Spinal cord (tissue), 10 donors: ENCODE measurements around the gene CFAP126. TPM values are rescaled to one million over a fixed set of nuclear protein-coding genes. Genes with fewer than 3 reads are reported as not detected.

Source experiments
- DNase-seq, 6 donors: peaks; one replicate each; pipeline versions ENCODE4 v3.0.0 to v3.0.0-alpha.2; 2013 to 2015; ENCODE audit warnings: low spot score in 6 of 6, low read depth in 4 of 6
- H3K27ac ChIP-seq: one replicate; pipeline ENCODE4 v1.5.1; 2013; ENCODE audit warnings: low read depth, low read length, control low read depth
- H3K27me3 ChIP-seq: one replicate; pipeline ENCODE4 v1.6.1; 2013; ENCODE audit warnings: low read length; ENCODE audit not compliant: control insufficient read depth, insufficient read depth
- H3K36me3 ChIP-seq: one replicate; pipeline ENCODE4 v1.6.1; 2013; ENCODE audit warnings: low read length; ENCODE audit not compliant: control insufficient read depth, insufficient read depth
- H3K4me1 ChIP-seq: one replicate; pipeline ENCODE4 v1.6.1; 2013; ENCODE audit warnings: low read length; ENCODE audit not compliant: control insufficient read depth, insufficient read depth
- H3K4me3 ChIP-seq: one replicate; pipeline ENCODE4 v1.5.1; 2013; ENCODE audit warnings: low read depth, low read length, control low read depth
- H3K9me3 ChIP-seq: one replicate; pipeline ENCODE4 v1.6.1; 2013; ENCODE audit warnings: low read length; ENCODE audit not compliant: control insufficient read depth, insufficient read depth
- WGBS: methylation state at CpG from one replicate; pipeline ENCODE4 v1.1.5; 2013; ENCODE audit warnings: missing lambda C conversion rate; ENCODE audit not compliant: insufficient coverage; 5-methylcytosine and 5-hydroxymethylcytosine counted together
- polyA plus RNA-seq, 2 donors: library from polyadenylated mRNA; unstranded; fragments of 120-200 nt; gene quantifications; one replicate each; pipeline ENCODE4 v1.2.1, GENCODE V29; 2013; ENCODE audit not compliant: insufficient read length in 2 of 2
- total RNA-seq, 2 donors: library from RNA; depleted of rRNA in 1 of 2; stranded (reverse); fragments of 120-200 nt in 1 of 2; fragments of >200 nt in 1 of 2; gene quantifications; one replicate each; pipeline versions ENCODE4 v1.2.3 to v1.2.4, GENCODE V29; 2013 to 2014
- donor health status: healthy.

CFAP126 gene
- total and polyA plus RNA-seq, 4 donors: 2.3 to 39.3 (median 28.5) TPM

- Histone ChIP-seq H3K4me1 (no peaks in the 10 kb centered on the region), H3K27ac (no peak overlapping the region), H3K36me3 (no peaks in the 10 kb centered on the region), H3K4me3 (no peak overlapping the region), H3K27me3 (no peaks in the 10 kb centered on the region), H3K9me3 (no peaks in the 10 kb centered on the region)
- peak in 3 of 6 donors; percentile 56 to 93 (median 84) for DNase-seq
- WGBS: 57% methylated on average over 3 of the region's 4 CpGs
Measured at GRCh38 chr1:161382214-161383019, 14.7 kb upstream of the CFAP126 start.

DNA sequence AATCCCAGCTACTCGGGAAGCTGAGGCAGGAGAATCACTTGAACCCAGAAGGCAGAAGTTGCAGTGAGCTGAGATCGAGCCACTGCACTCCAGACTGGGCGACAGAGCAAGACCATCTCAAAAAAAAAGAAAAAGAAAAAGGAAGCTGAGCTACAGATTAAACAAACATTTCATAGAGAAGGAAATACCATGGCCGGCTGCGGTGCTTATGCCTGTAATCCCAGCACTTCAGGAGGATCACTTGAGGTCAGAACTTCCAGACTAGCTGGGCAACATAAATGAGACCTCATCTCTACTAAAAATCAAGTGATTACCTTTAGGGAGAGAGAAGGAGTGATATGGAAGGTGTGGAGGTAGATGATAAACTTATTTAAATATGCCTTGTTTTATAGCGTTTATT lies 14.0 kb upstream of the CFAP126 start:
- Histone ChIP-seq H3K36me3 (no peaks in the 10 kb centered on the region), H3K27ac (no peak overlapping the region), H3K4me1 (no peaks in the 10 kb centered on the region), H3K9me3 (no peaks in the 10 kb centered on the region), H3K27me3 (no peaks in the 10 kb centered on the region), H3K4me3 (no peak overlapping the region)
- WGBS: 81% methylated on average over 3 of the region's 6 CpGs
- DNase-seq: no peak

GRCh38 chr1:161379071-161379470 lies 11.4 kb upstream of the CFAP126 start:
- no peaks in the 10 kb centered on the region for H3K9me3 ChIP-seq
- DNase-seq: no peak
- H3K4me1 ChIP-seq: no peaks in the 10 kb centered on the region
- no peaks in the 10 kb centered on the region for H3K36me3 ChIP-seq
- H3K27me3 ChIP-seq: no peaks in the 10 kb centered on the region
- 42% methylated on average over 11 of the region's 18 CpGs for WGBS
- H3K27ac ChIP-seq: no peak overlapping the region
- H3K4me3 ChIP-seq: no peak overlapping the region

DNA sequence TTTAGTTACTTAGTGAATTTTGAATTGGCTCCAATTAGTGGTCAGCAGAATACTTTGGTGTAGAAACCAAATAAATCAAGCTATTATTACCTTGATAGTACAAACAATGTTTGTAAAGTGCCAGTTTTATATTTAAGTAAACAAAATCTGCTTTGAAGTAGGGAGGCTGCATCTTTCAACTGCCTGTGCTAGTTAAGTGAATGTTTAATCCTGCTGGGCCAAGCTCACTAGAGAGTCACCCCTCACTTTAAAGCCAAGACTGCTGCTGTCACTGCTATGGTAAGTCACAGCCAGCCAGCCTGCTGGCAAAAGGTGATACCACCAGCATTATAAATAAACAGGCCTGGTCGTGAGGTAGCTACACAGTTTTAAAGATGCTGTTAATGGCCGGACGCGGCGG lies 10.3 kb upstream of the CFAP126 start:
- no CpG with 5 or more reads among the region's 5 CpGs for WGBS
- no peaks in the 10 kb centered on the region for H3K36me3 ChIP-seq
- no peak for DNase-seq
- H3K9me3 ChIP-seq: no peaks in the 10 kb centered on the region
- H3K27ac ChIP-seq: no peak overlapping the region
- H3K27me3 ChIP-seq: no peaks in the 10 kb centered on the region
- H3K4me1 ChIP-seq: no peaks in the 10 kb centered on the region
- H3K4me3 ChIP-seq: no peak overlapping the region

DNA sequence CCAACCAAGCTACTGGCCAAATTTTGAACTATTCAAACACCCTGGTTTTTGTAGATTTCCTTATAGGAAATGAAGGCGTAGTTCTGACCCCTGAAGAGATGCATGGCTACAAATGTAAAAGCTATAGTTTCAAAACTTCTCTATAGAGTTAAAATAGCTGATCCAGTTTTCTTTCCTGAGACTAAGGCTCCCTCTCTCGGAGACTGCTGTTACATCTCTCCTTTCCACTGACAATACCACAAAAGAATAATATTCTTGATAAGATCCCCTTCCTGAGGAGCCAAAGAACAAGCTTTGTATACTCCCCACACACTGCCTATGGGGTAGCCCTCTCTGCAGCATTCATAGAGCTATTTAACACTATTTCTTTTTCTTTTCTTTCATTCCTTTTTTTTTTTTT lies 6.7 kb upstream of the CFAP126 start:
- Histone ChIP-seq H3K27me3 (no peaks in the 10 kb centered on the region), H3K27ac (no peak overlapping the region), H3K4me3 (no peak overlapping the region), H3K4me1 (no peaks in the 10 kb centered on the region), H3K36me3 (no peaks in the 10 kb centered on the region), H3K9me3 (no peaks in the 10 kb centered on the region)
- peak in 2 of 6 donors; percentile 39 to 60 for DNase-seq
- 40% methylated on average over 1 of the region's 2 CpGs for WGBS

DNA sequence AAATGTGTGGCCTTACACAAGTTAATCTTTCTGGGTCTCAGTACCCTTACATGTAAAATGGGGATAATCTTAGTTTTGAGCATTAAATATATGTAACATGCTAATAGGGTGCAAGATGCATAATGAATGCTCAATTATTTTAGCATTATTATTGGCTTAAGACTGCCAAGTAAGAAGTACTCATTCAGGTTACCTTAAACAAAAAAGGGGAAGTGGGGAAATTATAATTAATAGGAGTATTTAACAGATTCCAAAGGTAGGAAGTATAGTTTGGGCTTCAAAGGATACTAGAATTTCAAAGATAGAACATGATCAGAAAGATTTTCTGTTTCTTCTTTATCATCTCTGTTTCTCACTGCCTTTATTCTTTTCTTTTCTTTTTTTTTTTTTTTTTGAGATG lies 5.8 kb upstream of the CFAP126 start:
- Histone ChIP-seq H3K4me1 (no peaks in the 10 kb centered on the region), H3K27ac (no peak overlapping the region), H3K36me3 (no peaks in the 10 kb centered on the region), H3K9me3 (no peaks in the 10 kb centered on the region), H3K4me3 (no peak overlapping the region), H3K27me3 (no peaks in the 10 kb centered on the region)
- DNase-seq: no peak

DNA sequence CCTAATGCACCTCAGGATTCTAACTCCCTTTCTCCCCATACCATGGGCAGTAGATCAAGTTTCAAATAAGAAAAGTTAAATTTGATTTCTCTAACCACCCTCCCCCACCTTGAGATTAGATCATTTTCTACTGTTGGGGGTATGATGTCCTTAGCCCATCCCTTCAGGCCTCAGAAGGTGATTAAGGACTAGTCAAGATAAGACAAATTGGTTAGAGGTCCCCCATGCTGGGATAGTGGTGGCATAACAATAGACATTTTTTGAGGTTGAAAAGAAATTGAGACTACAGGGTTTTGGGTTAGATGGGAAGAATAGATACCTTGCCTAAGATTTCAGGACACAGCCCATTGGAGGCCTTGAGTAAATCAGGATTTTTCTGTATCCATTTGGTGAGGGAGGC lies 2.5 kb downstream of the CFAP126 start:
- H3K36me3 ChIP-seq: peaks cover 3% of the 10 kb centered on the region
- H3K4me3 ChIP-seq: no peak overlapping the region
- no peaks in the 10 kb centered on the region for H3K4me1 ChIP-seq
- H3K27ac ChIP-seq: no peak overlapping the region
- no peaks in the 10 kb centered on the region for H3K27me3 ChIP-seq
- DNase-seq: no peak
- no peaks in the 10 kb centered on the region for H3K9me3 ChIP-seq

DNA sequence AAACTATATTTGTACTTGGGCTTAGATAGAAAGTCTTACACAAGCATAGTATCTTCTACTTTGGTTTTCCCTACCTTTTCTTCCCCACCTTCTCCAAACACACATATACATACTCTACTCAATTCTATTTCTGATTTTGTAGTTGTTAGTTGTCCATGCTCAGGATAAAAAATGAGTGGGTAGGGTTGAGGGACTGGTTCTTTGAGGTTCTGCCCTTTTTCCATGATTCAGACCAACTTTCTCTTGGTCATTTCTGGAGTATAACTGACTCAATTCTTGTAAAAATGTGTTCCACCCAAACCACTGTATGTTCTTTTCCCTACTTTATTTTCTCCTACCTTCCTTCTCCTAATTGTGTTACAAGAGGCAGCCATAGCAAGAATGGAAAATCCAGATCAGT lies 3.3 kb downstream of the CFAP126 start:
- no peaks in the 10 kb centered on the region for H3K9me3 ChIP-seq
- DNase-seq: no peak

GRCh38 chr1:161359291-161359690 lies 8.4 kb downstream of the CFAP126 start:
- Histone ChIP-seq H3K27me3 (no peaks in the 10 kb centered on the region), H3K4me3 (no peak overlapping the region), H3K36me3 (peaks cover 14% of the 10 kb centered on the region), H3K27ac (peak overlapping the region; percentile 47), H3K9me3 (no peaks in the 10 kb centered on the region), H3K4me1 (no peaks in the 10 kb centered on the region)
- DNase-seq: peak in 3 of 6 donors; percentile 12 to 93 (median 36)

More for the DNA sequence above, 3.3 kb downstream of the CFAP126 start:
- Histone ChIP-seq H3K27ac (no peak overlapping the region), H3K27me3 (no peaks in the 10 kb centered on the region), H3K36me3 (peaks cover 3% of the 10 kb centered on the region), H3K4me1 (no peaks in the 10 kb centered on the region), H3K4me3 (no peak overlapping the region)

DNA sequence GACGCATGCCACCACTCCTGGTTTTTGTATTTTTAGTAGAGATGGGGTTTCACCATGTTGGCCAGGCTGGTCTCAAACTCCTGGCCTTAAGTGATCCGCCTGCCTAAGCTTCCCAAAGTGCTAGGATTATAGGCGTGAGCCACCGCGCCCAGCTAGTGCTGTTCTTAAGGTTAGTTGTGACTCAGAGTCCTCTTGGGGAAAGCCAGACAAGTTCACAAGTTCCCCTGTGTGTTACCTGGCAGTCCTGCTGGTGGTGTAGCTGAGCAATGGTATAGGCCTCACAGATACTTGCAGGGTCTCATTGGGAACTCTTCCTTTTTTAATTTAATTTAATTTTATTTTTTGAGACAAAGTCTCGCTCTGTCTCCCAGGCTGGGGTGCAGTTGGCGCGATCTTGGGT lies 10.6 kb downstream of the CFAP126 start:
- peaks cover 14% of the 10 kb centered on the region for H3K36me3 ChIP-seq
- WGBS: 97% methylated on average over 4 of the region's 8 CpGs
- H3K4me1 ChIP-seq: no peaks in the 10 kb centered on the region
- H3K9me3 ChIP-seq: no peaks in the 10 kb centered on the region
- no peak overlapping the region for H3K27ac ChIP-seq
- H3K27me3 ChIP-seq: no peaks in the 10 kb centered on the region
- no peak overlapping the region for H3K4me3 ChIP-seq
- DNase-seq: no peak
